Transverse colon (tissue), 4 donors: ENCODE results near the gene RPTN.

Source experiments
- CTCF ChIP-seq, 5 experiments: fragments of 200-600 bp in 3 of 5; fragments of 450-650 bp in 2 of 5; sonication (generic) in 3 of 5; IDR thresholded peaks; 1 replicate in 2 of 5; 2 replicates in 3 of 5; pipeline ENCODE4 v1.5.1; 2016 to 2017; ENCODE audit warnings: antibody characterized with exemption in 5 of 5, inconsistent platforms in 3 of 5, mild to moderate bottlenecking in 2 of 5, moderate library complexity in 1 of 5
- EP300 ChIP-seq: sonication (generic); formaldehyde crosslinking; IDR thresholded peaks from one replicate; pipeline ENCODE4 v1.6.1; 2017; ENCODE audit warnings: antibody characterized with exemption, low read depth
- POLR2A ChIP-seq: fragments of 450-650 bp; IDR thresholded peaks from one replicate; pipeline ENCODE4 v1.6.1; 2016; ENCODE audit warnings: antibody characterized with exemption, mild to moderate bottlenecking, moderate library complexity
- POLR2AphosphoS5 ChIP-seq, 3 donors: sonication (generic); formaldehyde crosslinking; IDR thresholded peaks; one replicate each; pipeline ENCODE4 v1.6.1; 2016; ENCODE audit warnings: antibody characterized with exemption in 3 of 3

GRCh38 chr1:152189657-152190442, 30.8 kb upstream of the RPTN start:
- peak; percentile 60 to 69 (median 64) for TF ChIP-seq CTCF (IDR thresholded peaks at IDR 0.05)
- no peak for TF ChIP-seq POLR2A
- TF ChIP-seq POLR2AphosphoS5 (IDR thresholded peaks at IDR 0.05) = no peak
- no peak for TF ChIP-seq EP300
